Natural killer cell (primary cell): ENCODE measurements around the gene FILIP1L. TPM values are rescaled to one million over a fixed set of nuclear protein-coding genes. Genes with fewer than 3 reads are reported as not detected.
A peak's percentile ranks its signal among the peaks of the same experiment; 100 is the strongest.
"Not testable (repeated sequence)": the region's sequence is repeated elsewhere in the genome, so short reads cannot be mapped to it uniquely, and the experiment has no call there.

ENCODE experiments used
- ATAC-seq, 3 donors: fragments of 150-1000 bp in 2 of 3; fragments of 200-7000 bp in 1 of 3; cut with Tn5 transposase; 1 replicate in 1 of 3; 2 replicates in 2 of 3; pipeline ENCODE4 v1.10.0; 2021; ENCODE audit warnings: mild to moderate bottlenecking in 2 of 3, moderate library complexity in 2 of 3
- DNase-seq, 2 donors: peaks; one replicate each; pipeline versions ENCODE4 v3.0.0 to v3.0.0-alpha.2; 2013 to 2021; ENCODE audit warnings: mixed read lengths in 1 of 2
- H3K27ac ChIP-seq: one replicate; pipeline ENCODE4 v1.5.1; 2013; ENCODE audit warnings: mild to moderate bottlenecking, low read length
- H3K27me3 ChIP-seq: one replicate; pipeline ENCODE4 v1.6.1; 2013; ENCODE audit warnings: low read length; ENCODE audit not compliant: control insufficient read depth, insufficient read depth
- H3K36me3 ChIP-seq: one replicate; pipeline ENCODE4 v1.6.1; 2013; ENCODE audit warnings: low read length; ENCODE audit not compliant: control insufficient read depth, insufficient read depth
- H3K4me1 ChIP-seq: one replicate; pipeline ENCODE4 v1.6.1; 2013; ENCODE audit warnings: low read length; ENCODE audit not compliant: control insufficient read depth, insufficient read depth
- H3K4me3 ChIP-seq: one replicate; pipeline ENCODE4 v1.5.1; 2013; ENCODE audit warnings: low read length
- H3K9me3 ChIP-seq: one replicate; pipeline ENCODE4 v1.6.1; 2013; ENCODE audit warnings: low read length; ENCODE audit not compliant: control insufficient read depth, insufficient read depth
- H3K27ac Mint-ChIP-seq, 2 donors: one replicate each; pipeline ENCODE4 v1.8.0; 2022; ENCODE audit warnings: mild to moderate bottlenecking in 2 of 2, mixed read lengths in 2 of 2, moderate library complexity in 1 of 2
- H3K27me3 Mint-ChIP-seq, 2 donors: one replicate each; pipeline ENCODE4 v1.8.0; 2022; ENCODE audit warnings: low read depth in 2 of 2, mixed read lengths in 2 of 2
- H3K36me3 Mint-ChIP-seq: one replicate; pipeline ENCODE4 v1.8.0; 2022; ENCODE audit warnings: mixed read lengths
- H3K4me1 Mint-ChIP-seq, 2 donors: one replicate each; pipeline ENCODE4 v1.8.0; 2022; ENCODE audit warnings: mixed read lengths in 2 of 2
- H3K4me3 Mint-ChIP-seq: one replicate; pipeline ENCODE4 v1.8.0; 2022; ENCODE audit warnings: mild to moderate bottlenecking, moderate library complexity, mixed read lengths
- H3K9me3 Mint-ChIP-seq, 2 donors: one replicate each; pipeline ENCODE4 v1.8.0; 2022; ENCODE audit warnings: mixed read lengths in 2 of 2
- WGBS: methylation state at CpG from one replicate; pipeline ENCODE4 v1.1.7; 2013; ENCODE audit warnings: missing lambda C conversion rate; ENCODE audit not compliant: insufficient coverage; 5-methylcytosine and 5-hydroxymethylcytosine counted together
- intact Hi-C: fragments of 100-400 bp; cut with micrococcal nuclease; formaldehyde crosslinking; loops from one replicate; pipeline ENCODE4 v1.14.2; 2022
- total RNA-seq, 4 donors: library from RNA; stranded (reverse); fragments of 120-200 nt in 1 of 4; gene quantifications; one replicate each; pipeline versions ENCODE4 v1.2.3 to v1.2.4, GENCODE V29; 2013 to 2022
- TF ChIP-seq, protein P1 (sequence below): fragments of 200-600 bp; IDR thresholded peaks from one replicate; pipeline ENCODE4 v1.8.0; 2022; ENCODE audit warnings: antibody characterized with exemption

Gene FILIP1L
- total RNA-seq, 3 donors from 2014 or later (not counting 1 experiment from before 2014, with no cell fraction given): 0.12 TPM; not detected in 2

DNA sequence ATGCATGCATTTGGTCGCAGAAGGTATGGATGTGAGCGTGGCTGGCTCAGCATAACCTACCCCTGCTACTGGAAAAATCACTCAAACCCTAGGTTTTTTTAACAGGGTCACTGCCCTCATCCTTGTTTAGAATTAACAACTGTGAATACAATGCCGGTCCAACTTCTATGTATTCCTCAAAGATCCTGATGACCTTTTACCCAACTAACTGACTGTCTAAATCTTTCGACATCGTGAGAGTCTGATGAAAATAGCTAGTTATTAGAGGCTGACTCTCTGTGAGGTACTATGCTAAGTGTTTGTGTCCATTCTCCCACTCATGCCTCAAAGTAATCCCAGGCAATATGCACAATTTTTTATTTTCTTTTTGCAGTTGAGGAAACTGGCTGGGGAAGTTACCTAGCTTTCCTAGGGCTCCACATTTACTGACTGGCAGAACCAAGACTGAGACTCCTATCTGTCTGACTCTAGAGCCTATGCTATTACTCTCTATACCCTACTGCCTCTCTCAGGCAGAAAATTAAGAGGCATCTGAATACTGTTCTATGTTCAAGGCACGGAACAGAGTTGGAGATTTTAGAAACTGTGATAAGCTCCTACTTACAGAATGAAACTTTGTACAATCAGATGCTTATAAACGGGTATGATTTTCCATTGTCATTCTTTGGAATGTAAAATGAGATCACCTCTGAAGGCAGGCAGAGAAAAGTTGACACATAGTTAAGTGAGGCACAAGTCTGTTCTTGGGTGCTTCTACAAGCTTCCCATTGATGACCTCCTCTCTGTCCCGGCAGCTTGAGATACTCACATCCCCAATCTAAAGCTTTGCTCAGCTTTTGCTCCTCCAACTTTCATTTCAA lies 56.4 kb downstream of the FILIP1L start:
- WGBS: 97% methylated on average over 6 of the region's 8 CpGs
- Mint-ChIP-seq H3K4me3 (no peak overlapping the region), H3K9me3 (no peaks in the 10 kb centered on the region), H3K4me1 (peaks cover 28 to 35% of the 10 kb centered on the region in 2 donors), H3K27ac (no peak overlapping the region), H3K27me3 (no peaks in the 10 kb centered on the region), H3K36me3 (no peaks in the 10 kb centered on the region)
- no peaks in the 10 kb centered on the region for H3K36me3 ChIP-seq
- intact Hi-C loops: no loop called here
- peaks cover 12% of the 10 kb centered on the region for H3K4me1 ChIP-seq
- ATAC-seq (no peak), DNase-seq (no peak)
- no peaks in the 10 kb centered on the region for H3K27me3 ChIP-seq
- H3K27ac ChIP-seq: no peak overlapping the region
- no peak overlapping the region for H3K4me3 ChIP-seq
- TF ChIP-seq, protein P1, sequence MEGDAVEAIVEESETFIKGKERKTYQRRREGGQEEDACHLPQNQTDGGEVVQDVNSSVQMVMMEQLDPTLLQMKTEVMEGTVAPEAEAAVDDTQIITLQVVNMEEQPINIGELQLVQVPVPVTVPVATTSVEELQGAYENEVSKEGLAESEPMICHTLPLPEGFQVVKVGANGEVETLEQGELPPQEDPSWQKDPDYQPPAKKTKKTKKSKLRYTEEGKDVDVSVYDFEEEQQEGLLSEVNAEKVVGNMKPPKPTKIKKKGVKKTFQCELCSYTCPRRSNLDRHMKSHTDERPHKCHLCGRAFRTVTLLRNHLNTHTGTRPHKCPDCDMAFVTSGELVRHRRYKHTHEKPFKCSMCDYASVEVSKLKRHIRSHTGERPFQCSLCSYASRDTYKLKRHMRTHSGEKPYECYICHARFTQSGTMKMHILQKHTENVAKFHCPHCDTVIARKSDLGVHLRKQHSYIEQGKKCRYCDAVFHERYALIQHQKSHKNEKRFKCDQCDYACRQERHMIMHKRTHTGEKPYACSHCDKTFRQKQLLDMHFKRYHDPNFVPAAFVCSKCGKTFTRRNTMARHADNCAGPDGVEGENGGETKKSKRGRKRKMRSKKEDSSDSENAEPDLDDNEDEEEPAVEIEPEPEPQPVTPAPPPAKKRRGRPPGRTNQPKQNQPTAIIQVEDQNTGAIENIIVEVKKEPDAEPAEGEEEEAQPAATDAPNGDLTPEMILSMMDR: no peak
- no peaks in the 10 kb centered on the region for H3K9me3 ChIP-seq

DNA sequence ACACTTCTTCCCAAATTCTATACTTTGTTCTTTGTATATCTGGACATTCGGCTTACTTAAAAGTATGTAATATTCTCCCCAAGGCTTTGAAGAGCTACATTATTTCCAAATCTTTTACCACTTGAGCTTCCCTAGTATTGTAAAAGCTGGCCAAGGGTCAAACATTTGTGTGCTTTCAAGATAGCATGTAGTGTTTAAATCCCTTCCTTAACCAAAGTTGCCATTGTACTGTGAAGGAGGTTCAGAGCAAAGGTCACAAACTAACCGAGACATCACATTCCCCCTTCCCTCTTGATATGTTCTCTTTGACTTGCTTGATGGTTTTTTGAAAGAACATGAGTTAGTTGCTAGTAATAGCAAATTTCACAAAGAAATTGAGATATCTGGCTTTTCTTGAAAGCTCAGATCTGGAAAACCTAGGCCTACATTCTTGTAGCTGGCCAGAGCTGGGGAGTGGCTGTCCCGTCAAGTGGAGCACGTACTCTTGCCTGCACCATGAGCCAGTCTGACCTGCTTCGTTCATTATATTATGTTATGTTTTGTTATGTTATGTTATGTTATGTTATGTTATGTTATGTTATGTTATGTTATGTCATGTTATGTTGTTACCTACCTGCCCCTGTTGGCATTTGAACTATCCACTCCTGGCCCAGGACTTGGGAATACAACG lies 60.2 kb downstream of the FILIP1L start:
- Histone ChIP-seq H3K9me3 (no peaks in the 10 kb centered on the region), H3K36me3 (no peaks in the 10 kb centered on the region), H3K4me3 (no peak overlapping the region), H3K27ac (no peak overlapping the region), H3K4me1 (no peaks in the 10 kb centered on the region), H3K27me3 (no peaks in the 10 kb centered on the region)
- TF ChIP-seq, protein P1: no peak
- no peaks in the 10 kb centered on the region for H3K27me3 Mint-ChIP-seq
- H3K4me3 Mint-ChIP-seq: no peak overlapping the region
- 97% methylated on average over 5 of the region's 6 CpGs for WGBS
- H3K36me3 Mint-ChIP-seq: no peaks in the 10 kb centered on the region
- DNase-seq: no peak
- H3K4me1 Mint-ChIP-seq: peaks cover 5 to 6% of the 10 kb centered on the region in 2 donors
- no peak overlapping the region for H3K27ac Mint-ChIP-seq
- H3K9me3 Mint-ChIP-seq: no peaks in the 10 kb centered on the region
- intact Hi-C loops: no loop called here
- ATAC-seq: no peak

- H3K27ac ChIP-seq, H3K4me3 Mint-ChIP-seq, H3K9me3 Mint-ChIP-seq, H3K36me3 ChIP-seq, ATAC-seq, intact Hi-C loops, H3K27me3 ChIP-seq, H3K27me3 Mint-ChIP-seq, DNase-seq, H3K4me3 ChIP-seq, H3K27ac Mint-ChIP-seq, H3K36me3 Mint-ChIP-seq, H3K9me3 ChIP-seq: not testable (repeated sequence)
- peaks cover 14 to 15% of the 10 kb centered on the region in 2 donors for H3K4me1 Mint-ChIP-seq
- no CpG with 5 or more reads among the region's 3 CpGs for WGBS
- H3K4me1 ChIP-seq: peaks cover 11% of the 10 kb centered on the region
Observed at GRCh38 chr3:100051513-100051912, 62.8 kb downstream of the FILIP1L start.

- Histone ChIP-seq H3K4me1 (peaks cover 11% of the 10 kb centered on the region), H3K4me3 (no peak overlapping the region), H3K9me3 (no peaks in the 10 kb centered on the region), H3K27ac (peak overlapping the region; percentile 56), H3K27me3 (no peaks in the 10 kb centered on the region), H3K36me3 (no peaks in the 10 kb centered on the region)
- H3K36me3 Mint-ChIP-seq: no peaks in the 10 kb centered on the region
- DNase-seq (no peak), ATAC-seq (no peak)
- peak overlapping the region; percentile 84 to 87 for H3K27ac Mint-ChIP-seq
- H3K9me3 Mint-ChIP-seq: no peaks in the 10 kb centered on the region
- peaks cover 14 to 15% of the 10 kb centered on the region in 2 donors for H3K4me1 Mint-ChIP-seq
- intact Hi-C loops: no loop called here
- TF ChIP-seq, protein P1: no peak
- H3K27me3 Mint-ChIP-seq: no peaks in the 10 kb centered on the region
- WGBS: 72% methylated on average over 2 of the region's 3 CpGs
- no peak overlapping the region for H3K4me3 Mint-ChIP-seq
Observed at GRCh38 chr3:100048248-100048647, 66.1 kb downstream of the FILIP1L start.
